SH-SY5Y (cell line): Measurements from ENCODE around the gene NSRP1.

ENCODE experiments used
- GATA2 ChIP-seq: IDR thresholded peaks from 2 replicates; pipeline ENCODE4 v1.6.1; 2011; ENCODE audit warnings: mild to moderate bottlenecking, low read depth, low read length
- GATA3 ChIP-seq: IDR thresholded peaks from 2 replicates; pipeline ENCODE4 v1.6.1; 2011; ENCODE audit warnings: low read depth, mild to moderate bottlenecking, low read length, moderate library complexity

DNA sequence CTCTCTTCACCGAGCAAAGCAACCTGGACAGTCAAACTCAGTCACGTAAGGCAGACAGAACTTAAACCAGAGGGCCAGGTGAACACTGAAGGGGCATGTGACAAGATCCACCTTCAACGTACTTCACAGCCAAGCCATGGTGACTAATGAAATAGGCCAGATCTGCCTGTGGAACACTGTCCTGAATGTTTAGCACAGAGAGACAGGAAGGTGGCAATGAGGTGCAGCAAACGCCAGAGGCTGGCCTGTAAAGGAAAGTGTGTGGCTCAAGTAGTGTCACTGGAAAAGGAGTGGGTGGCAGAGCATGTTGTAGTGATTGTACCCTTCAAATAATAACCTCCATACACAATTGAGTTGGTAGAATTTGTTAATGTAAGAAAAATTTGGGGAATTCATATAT is 80.8 kb downstream of the NSRP1 start:
- TF ChIP-seq GATA3 (no peak), GATA2 (no peak)
